Mucosa of rectum (tissue), 2 donors: ENCODE measurements around the gene PGAM1.
A peak's percentile ranks its signal among the peaks of the same experiment; 100 is the strongest.
"Not testable (repeated sequence)": the region's sequence is repeated elsewhere in the genome, so short reads cannot be mapped to it uniquely, and the experiment has no call there.

ENCODE experiments used
- H3K27ac ChIP-seq, 2 donors: one replicate each; pipeline ENCODE4 v1.7.0; 2013; ENCODE audit warnings: inconsistent platforms in 2 of 2, low read depth in 2 of 2, low read length in 2 of 2
- H3K27me3 ChIP-seq, 2 donors: one replicate each; pipeline ENCODE4 v1.7.0; 2013; ENCODE audit warnings: low read length in 2 of 2; ENCODE audit not compliant: control insufficient read depth in 2 of 2, insufficient read depth in 2 of 2
- H3K36me3 ChIP-seq, 2 donors: one replicate each; pipeline ENCODE4 v1.7.0; 2013; ENCODE audit warnings: low read length in 2 of 2; ENCODE audit not compliant: control insufficient read depth in 2 of 2, insufficient read depth in 2 of 2
- H3K4me1 ChIP-seq, 2 donors: one replicate each; pipeline ENCODE4 v1.7.0; 2013; ENCODE audit warnings: low read length in 2 of 2, mild to moderate bottlenecking in 1 of 2; ENCODE audit not compliant: control insufficient read depth in 2 of 2, insufficient read depth in 2 of 2
- H3K4me3 ChIP-seq, 2 donors: one replicate each; pipeline ENCODE4 v1.7.0; 2013; ENCODE audit warnings: low read length in 2 of 2
- H3K9ac ChIP-seq, 2 donors: one replicate each; pipeline ENCODE4 v1.7.0; 2013; ENCODE audit warnings: low read length in 2 of 2, low read depth in 1 of 2, mild to moderate bottlenecking in 1 of 2
- H3K9me3 ChIP-seq, 2 donors: one replicate each; pipeline ENCODE4 v1.7.0; 2013; ENCODE audit warnings: low read length in 2 of 2; ENCODE audit not compliant: control insufficient read depth in 2 of 2
- donor health status: healthy.
- donor health status: Normal muscosa, but diverticular disease.

Gene PGAM1

DNA sequence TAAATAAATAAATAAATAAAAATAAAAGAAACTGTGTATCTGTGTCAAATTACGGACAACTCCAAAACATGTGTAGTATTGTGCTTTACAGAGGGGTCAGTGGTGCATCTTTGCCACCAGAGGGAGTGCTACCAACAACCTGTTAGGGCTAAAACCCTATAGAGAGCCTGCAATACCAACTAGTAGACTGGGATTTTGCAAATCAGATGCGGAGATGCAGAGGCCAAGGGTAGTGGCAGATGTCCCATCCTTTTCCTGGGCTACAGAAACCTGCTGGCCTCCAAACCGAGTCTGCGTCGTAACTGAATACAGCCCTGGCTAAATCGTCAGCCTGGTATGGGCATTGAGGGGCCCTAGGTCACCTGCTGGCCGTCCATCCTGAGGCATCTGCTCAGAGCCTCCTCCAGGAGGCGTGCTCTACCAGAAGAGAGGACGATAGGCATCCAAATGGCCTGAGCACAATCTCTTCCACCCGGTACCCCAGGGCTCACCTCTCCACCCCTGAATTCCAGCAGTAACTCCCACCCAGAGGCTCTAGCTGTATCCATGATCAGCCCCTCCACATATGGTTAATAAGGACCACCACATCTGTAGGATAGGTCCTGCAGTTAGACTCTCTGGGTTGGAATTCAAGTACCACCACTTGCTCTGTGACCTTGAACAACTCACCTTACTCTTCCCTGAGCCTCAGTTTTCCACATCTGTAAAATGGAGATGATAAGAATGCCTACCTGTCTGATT is 18.6 kb upstream of the PGAM1 start:
- Histone ChIP-seq H3K9me3 (no peaks in the 10 kb centered on the region), H3K27me3 (no peaks in the 10 kb centered on the region), H3K9ac (peak overlapping the region in 1 of 2 donors; percentile 0), H3K4me3 (peak overlapping the region; percentile 28 to 57), H3K27ac (peak overlapping the region in 1 of 2 donors; percentile 0), H3K4me1 (peaks cover 2 to 3% of the 10 kb centered on the region in 2 donors), H3K36me3 (no peaks in the 10 kb centered on the region)

- no peak overlapping the region for H3K9ac ChIP-seq
- no peaks in the 10 kb centered on the region for H3K9me3 ChIP-seq
- H3K27ac ChIP-seq: peak overlapping the region in 1 of 2 donors; percentile 0
- H3K36me3 ChIP-seq: no peaks in the 10 kb centered on the region
- no peak overlapping the region for H3K4me3 ChIP-seq
- H3K27me3 ChIP-seq: no peaks in the 10 kb centered on the region
- peaks cover 2 to 3% of the 10 kb centered on the region in 2 donors for H3K4me1 ChIP-seq
Measured at GRCh38 chr10:97407952-97408248, 18.1 kb upstream of the PGAM1 start.

DNA sequence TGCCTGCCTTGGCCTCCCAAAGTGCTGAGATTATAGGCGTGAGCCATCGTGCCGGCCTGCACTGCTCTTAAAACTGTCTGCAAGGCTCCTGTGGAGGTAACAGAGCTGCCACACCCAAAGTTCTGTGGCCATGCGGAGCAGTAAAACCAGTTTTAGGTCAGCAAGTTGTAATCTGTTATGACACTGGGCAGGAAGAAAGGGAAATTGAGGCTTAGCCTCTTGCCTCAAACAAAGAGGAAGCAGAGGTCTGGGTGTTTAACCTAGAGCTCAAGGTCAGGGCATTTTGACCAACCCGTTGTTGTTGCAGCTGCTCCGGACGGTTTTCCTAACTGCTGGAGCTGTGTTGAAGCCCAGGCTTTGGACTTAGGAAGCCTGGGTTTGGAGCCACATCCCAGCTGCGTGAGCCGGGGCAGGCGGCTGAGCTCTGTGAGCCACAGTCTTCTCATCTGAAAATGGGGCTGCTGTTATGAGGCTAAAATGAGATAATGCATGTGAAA is 17.4 kb upstream of the PGAM1 start:
- Histone ChIP-seq H3K36me3 (no peaks in the 10 kb centered on the region), H3K4me3 (no peak overlapping the region), H3K4me1 (peaks cover 2 to 3% of the 10 kb centered on the region in 2 donors), H3K27ac (peak overlapping the region; percentile 1 to 30), H3K9ac (no peak overlapping the region), H3K9me3 (no peaks in the 10 kb centered on the region), H3K27me3 (no peaks in the 10 kb centered on the region)

- no peaks in the 10 kb centered on the region for H3K36me3 ChIP-seq
- H3K27me3 ChIP-seq: no peaks in the 10 kb centered on the region
- H3K4me3 ChIP-seq: no peak overlapping the region
- no peaks in the 10 kb centered on the region for H3K9me3 ChIP-seq
- peaks cover 2 to 3% of the 10 kb centered on the region in 2 donors for H3K4me1 ChIP-seq
- H3K27ac ChIP-seq: no peak overlapping the region
- H3K9ac ChIP-seq: no peak overlapping the region
Measured at GRCh38 chr10:97411406-97411805, 14.6 kb upstream of the PGAM1 start.

- no peak overlapping the region for H3K27ac ChIP-seq
- H3K4me3 ChIP-seq: no peak overlapping the region
- no peaks in the 10 kb centered on the region for H3K36me3 ChIP-seq
- H3K9me3 ChIP-seq: no peaks in the 10 kb centered on the region
- no peaks in the 10 kb centered on the region for H3K4me1 ChIP-seq
- H3K27me3 ChIP-seq: no peaks in the 10 kb centered on the region
- no peak overlapping the region for H3K9ac ChIP-seq
Measured at GRCh38 chr10:97412891-97413304, 13.1 kb upstream of the PGAM1 start.

- H3K4me3 ChIP-seq: no peak overlapping the region
- no peaks in the 10 kb centered on the region for H3K36me3 ChIP-seq
- no peak overlapping the region for H3K9ac ChIP-seq
- H3K27me3 ChIP-seq: no peaks in the 10 kb centered on the region
- no peak overlapping the region for H3K27ac ChIP-seq
- H3K4me1 ChIP-seq: peaks cover 5% of the 10 kb centered on the region in 2 donors
- no peaks in the 10 kb centered on the region for H3K9me3 ChIP-seq
Measured at GRCh38 chr10:97416565-97416964, 9.4 kb upstream of the PGAM1 start.

GRCh38 chr10:97423757-97424098 is 2.3 kb upstream of the PGAM1 start:
- H3K27me3 ChIP-seq, H3K9me3 ChIP-seq, H3K4me3 ChIP-seq, H3K36me3 ChIP-seq, H3K9ac ChIP-seq, H3K27ac ChIP-seq: not testable (repeated sequence)
- peaks cover 20 to 21% of the 10 kb centered on the region in 2 donors for H3K4me1 ChIP-seq

GRCh38 chr10:97426776-97427570 is 982 bp downstream of the PGAM1 start:
- Histone ChIP-seq H3K4me3 (peak overlapping the region; percentile 86 to 98), H3K36me3 (peaks cover 17 to 20% of the 10 kb centered on the region in 2 donors), H3K9me3 (no peaks in the 10 kb centered on the region), H3K9ac (peak overlapping the region; percentile 85 to 94), H3K4me1 (peaks cover 20 to 21% of the 10 kb centered on the region in 2 donors), H3K27ac (peak overlapping the region; percentile 90 to 92), H3K27me3 (no peaks in the 10 kb centered on the region)

DNA sequence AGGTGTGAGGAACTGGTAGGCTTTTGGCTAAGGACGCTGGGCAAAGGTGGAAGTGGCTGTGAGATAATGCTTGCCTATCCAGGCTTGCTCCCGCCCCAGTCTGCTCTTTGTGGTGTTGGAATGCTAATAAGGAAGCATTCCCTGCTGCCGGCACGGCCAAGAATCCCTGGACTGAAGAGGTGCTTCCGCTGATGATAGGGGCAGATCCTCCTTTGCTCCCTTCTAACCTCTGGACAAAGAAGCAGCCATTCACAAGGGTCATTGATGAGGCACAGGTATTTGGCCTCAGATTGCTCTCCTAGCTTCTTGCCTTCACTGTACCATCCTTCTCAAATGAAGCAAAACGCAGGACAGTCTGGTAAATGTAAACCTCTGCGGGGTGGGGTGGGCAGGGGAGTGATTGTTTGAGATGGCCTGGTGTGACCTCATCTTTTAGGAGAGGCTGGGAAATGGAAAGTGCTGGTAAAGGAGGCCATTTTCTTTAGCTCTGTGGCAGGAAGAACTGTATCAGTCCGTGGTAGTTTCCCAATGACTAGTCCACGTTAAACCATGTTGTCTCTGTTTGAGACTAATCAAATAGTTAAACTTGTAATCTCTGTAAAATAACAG is 1.7 kb downstream of the PGAM1 start:
- Histone ChIP-seq H3K4me1 (peaks cover 20 to 21% of the 10 kb centered on the region in 2 donors), H3K4me3 (peak overlapping the region; percentile 86 to 98), H3K27me3 (no peaks in the 10 kb centered on the region), H3K9me3 (no peaks in the 10 kb centered on the region), H3K36me3 (peaks cover 20 to 22% of the 10 kb centered on the region in 2 donors), H3K9ac (peak overlapping the region; percentile 85 to 94), H3K27ac (peak overlapping the region; percentile 90 to 92)

- H3K4me3 ChIP-seq: peak overlapping the region; percentile 11 to 48
- H3K4me1 ChIP-seq: peaks cover 20 to 21% of the 10 kb centered on the region in 2 donors
- H3K27me3 ChIP-seq: no peaks in the 10 kb centered on the region
- H3K36me3 ChIP-seq: peaks cover 25 to 26% of the 10 kb centered on the region in 2 donors
- no peaks in the 10 kb centered on the region for H3K9me3 ChIP-seq
- H3K27ac ChIP-seq: peak overlapping the region; percentile 27 to 38
- H3K9ac ChIP-seq: peak overlapping the region in 1 of 2 donors; percentile 29
Measured at GRCh38 chr10:97428572-97428981, 2.6 kb downstream of the PGAM1 start.
